Urothelium cell line (cell line): ENCODE data around the gene RBP5.
A peak's percentile ranks its signal among the peaks of the same experiment; 100 is the strongest.

ENCODE experiments used
- DNase-seq: peaks from one replicate; pipeline ENCODE4 v3.0.0; 2011; ENCODE audit warnings: low spot score, mixed read lengths
- FAIRE-seq: peaks from 2 replicates; lab custom pipeline; 2011; peaks lifted over from hg19 to GRCh38; lab: Jason Lieb, UNC

The RBP5 gene

DNA sequence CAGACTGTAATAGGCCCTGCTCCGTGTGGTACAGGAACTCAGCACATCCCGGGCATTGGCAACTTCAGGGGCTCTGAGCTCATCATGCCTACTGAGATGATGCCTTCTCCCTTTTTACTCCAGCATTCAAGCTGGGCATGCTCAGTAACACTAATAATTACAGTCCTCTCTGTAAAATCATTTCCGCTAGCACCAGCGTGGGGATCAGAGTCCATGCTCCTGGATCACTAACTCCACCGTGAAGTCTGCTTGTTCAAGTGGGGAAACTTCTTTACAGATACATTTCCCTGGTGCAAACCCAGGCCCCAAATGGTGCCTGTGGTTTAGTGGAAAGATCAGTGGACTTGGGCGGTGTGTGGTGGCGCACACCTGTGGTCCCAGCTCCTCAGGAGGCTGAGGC lies 18.2 kb upstream of the RBP5 start:
- no peak for FAIRE-seq
- DNase-seq, result no peak

DNA sequence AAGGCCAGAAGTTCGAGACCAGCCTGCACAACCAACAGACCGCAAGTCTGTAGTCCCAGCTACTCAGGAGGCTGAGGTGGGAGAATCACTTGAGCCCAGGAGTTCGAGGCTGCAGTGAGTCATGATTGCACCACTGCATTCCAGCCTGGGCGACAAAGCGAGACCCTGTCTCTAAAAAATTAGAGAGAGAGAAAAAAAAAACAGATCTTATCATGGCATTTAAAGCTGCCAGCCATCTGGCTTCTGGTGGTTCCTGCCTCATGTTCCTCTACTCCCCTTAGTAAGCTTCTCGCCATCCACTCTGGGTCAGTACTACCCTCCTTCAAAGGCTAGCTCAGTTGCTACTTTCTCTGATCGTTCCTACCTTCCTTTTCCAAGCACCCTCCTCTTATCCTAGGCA lies 17.5 kb upstream of the RBP5 start:
- peak; percentile 42 for FAIRE-seq
- no peak for DNase-seq

DNA sequence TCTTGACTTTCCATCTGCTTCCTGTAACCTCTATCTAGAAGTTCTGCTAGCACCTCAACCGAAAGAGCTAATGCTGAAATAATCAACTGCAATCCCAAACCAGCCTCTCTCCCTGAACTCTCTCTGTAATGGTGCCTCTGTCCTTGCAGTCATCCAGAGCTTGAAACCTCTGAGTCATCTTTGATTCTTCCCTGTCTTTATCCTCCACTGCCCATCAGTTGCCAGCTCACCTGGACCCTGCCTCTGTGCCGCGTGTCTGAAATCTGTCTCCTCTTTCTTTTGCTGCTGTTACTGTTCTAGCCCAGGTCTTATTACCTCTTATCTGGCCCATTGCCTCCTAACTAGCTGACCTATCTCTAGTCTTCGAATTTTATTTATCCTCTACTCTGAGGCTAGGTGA lies 17.0 kb upstream of the RBP5 start:
- DNase-seq (no peak), FAIRE-seq (no peak)

DNA sequence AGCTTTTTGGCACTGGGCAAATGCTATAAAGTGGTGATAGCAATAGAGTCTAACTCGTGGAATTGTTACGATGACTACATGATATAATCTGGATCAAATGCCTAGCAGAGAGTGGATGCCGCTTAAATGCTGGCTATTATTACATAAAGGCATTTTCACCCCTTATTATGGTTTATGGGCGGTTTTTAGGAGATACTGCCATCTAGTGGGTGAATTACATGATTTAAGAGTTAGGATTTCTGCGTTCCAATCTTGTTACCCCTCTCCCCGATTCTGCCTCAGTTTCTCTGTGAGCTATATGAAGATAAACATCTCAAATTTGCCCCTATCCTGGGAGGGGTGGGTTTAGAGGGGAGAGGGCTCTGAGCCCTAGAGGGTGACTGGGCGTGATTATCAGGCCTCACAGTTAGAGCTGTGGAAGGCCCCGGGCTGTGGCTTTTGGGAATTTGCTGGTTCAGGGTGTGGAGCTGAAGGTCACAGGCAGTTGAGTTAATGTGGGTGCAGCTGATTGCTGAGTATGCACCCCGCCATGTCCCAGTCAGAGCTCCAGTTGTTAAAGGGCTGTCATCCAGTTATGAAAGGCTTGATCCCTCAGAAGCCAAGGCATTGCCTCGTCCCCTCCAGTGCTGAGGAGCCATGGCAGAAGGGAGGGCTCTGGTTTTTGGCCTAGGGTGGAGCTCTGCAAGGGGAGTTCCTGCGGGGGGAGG lies 15.9 kb upstream of the RBP5 start:
- peak; percentile 43 for DNase-seq
- no peak for FAIRE-seq

DNA sequence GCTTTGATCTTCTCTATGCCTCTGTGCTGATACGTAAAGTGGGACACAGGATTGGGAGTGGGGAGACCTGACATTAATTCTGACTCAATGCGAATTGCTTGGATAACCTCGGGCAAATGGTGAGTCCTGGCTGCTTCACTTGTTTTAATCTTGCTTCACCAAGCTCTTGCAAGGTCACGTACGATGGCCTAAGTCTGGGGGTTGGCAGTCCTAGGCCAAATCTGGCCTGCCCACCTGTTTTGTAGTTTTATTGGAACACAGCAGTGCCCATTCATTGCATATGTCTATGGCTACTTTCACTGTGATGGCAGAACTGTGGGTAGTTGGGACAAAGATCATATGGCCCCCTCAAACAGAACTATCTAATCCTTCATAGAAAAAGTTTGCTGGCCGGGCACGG lies 14.9 kb upstream of the RBP5 start:
- no peak for FAIRE-seq
- no peak for DNase-seq

DNA sequence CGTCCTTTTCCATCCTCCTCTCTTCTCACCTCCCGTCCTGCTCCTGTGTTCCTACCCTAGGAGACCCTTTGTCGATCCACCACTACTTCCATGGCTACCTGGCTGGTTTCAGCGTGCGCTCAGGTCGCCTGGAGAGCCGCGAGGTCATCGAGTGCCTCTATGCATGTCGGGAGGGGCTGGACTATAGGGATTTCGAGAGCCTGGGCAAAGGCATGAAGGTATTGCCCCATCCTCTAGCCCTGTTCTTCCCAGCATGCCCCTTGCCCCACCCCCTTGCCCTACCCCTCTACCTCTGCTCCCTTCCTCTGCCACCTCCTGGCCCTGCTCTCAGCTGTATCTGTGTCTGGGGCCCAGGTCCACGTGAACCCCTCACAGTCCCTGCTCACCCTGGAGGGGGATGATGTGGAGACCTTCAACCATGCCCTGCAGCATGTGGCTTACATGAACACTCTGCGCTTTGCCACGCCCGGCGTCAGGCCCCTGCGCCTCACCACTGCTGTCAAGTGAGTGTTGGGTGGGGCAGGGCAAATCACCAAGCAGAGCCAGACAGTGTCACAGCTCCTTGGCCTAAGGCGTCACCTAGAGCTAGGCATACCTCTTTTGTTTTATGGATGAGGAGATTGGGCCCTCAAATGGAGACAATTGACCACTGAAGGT lies 14.2 kb upstream of the RBP5 start:
- no peak for FAIRE-seq

DNA sequence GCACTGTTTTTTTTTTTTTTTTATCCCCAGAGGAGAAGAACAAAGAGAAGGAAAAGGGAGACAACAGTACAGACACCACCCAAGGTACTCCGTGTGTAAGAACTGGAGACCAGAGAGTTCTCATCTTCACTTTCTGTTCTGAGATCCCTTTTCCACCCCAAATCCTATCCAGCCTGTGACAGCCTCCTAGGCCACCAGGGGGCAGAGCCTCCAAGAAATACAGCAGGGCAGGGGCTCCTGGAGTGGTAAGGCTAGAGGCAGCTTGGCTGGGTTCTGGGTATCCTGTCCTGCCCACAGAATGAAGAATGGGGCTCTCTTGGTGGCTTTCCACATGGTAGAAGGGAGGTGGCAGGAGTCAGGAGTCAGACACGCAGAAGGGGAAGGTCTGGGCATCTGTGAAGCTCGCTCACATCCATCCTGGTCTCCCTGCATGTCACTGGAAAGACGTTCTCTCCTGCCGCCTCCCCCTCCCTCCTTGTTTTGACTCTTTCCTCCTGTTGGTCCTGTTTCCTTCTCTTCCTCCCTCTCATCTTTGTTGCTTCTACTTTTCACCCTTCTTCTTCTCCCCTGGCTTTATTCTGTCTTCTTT lies 13.5 kb upstream of the RBP5 start:
- DNase-seq (peak; percentile 69), FAIRE-seq (peak; percentile 9)

More for the DNA sequence above, 14.2 kb upstream of the RBP5 start:
- no peak for DNase-seq

DNA sequence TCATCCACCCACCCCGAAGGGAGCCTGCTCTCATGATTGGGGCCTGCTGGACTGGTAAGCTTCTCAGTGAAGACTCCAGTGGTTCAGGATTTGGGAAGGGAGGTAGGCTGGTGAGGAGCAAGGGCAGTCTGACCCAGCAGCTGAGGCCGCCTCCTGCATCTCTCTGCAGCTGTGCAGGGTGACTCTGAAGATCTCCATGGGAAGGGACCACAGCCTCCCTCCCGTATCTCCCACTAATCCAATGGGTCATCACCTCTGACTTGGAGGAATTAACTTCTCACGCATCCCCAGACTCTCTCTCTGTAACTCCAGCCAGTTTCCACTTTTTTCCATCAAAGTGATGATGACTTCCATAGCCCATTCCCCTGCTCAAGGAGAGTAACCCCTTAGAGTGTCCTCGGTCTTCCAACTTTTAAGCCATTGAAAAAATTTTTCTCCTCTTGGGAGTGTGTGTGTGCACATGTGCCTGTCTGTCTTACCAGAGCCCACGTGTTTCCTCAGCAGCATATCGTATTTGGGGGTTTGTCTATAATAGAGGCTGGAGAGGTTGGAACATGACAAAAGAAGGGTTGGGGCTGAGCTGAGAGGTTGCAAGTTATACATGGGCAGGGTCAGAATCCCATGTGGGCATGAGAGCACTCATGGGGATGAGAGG lies 12.8 kb upstream of the RBP5 start:
- FAIRE-seq (no peak), DNase-seq (no peak)

DNA sequence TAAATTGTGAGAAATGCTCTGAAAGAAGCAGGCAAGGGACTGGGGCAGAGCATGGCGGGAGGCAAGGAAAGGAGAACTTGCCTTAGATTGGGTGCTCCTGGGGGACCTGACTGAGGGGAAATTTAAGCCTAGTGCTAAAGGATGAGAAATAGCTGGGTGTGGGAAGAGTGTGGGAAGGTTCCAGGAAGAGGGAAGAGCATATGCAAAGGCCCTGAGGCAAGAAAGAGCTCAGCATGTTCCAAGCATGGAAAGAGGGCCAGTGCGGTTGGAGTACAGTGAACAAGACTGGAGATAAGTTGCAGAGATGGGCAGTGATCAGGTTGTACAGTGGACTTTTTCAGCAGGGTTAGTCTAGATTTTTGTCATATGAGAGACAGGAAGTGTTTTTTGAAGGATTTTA lies 10.5 kb upstream of the RBP5 start:
- FAIRE-seq, result no peak
- no peak for DNase-seq

DNA sequence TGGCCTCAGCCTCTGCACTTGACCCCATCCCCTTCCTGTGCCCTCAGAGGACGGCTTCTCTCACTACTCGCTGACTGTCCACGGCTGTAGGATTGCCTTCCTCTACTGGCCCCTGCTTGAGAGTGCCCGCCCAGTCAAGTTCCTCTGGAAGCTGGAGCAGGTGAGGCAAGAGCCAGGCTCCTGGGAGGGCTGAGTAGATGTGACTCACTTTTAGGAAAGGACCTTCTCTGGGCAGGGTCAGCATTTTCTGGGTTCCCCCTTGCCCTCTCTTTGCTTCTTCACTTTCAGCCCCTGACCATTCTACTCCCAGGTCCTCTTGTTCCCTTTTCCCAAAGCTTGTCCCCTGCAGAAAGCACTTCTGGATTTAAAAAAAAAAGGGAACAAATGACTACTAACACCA lies 9.2 kb upstream of the RBP5 start:
- peak; percentile 61 for FAIRE-seq
- no peak for DNase-seq

DNA sequence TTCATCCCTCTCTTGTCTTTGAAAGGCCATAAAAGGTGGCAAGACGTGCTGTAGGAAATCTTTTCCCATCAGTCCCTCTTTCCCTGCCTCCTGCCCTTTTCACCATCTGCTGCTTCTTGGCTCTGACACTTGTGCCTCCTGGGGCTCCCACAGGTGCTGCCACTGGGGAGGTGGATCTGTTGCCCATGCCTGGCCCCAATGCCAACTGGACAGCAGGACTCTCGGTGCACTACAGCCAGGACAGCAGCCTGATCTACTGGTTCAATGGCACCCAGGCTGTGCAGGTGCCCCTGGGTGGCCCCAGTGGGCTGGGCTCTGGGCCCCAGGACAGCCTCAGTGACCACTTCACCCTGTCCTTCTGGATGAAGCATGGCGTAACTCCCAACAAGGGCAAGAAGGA lies 8.0 kb upstream of the RBP5 start:
- peak; percentile 13 for FAIRE-seq
- no peak for DNase-seq

DNA sequence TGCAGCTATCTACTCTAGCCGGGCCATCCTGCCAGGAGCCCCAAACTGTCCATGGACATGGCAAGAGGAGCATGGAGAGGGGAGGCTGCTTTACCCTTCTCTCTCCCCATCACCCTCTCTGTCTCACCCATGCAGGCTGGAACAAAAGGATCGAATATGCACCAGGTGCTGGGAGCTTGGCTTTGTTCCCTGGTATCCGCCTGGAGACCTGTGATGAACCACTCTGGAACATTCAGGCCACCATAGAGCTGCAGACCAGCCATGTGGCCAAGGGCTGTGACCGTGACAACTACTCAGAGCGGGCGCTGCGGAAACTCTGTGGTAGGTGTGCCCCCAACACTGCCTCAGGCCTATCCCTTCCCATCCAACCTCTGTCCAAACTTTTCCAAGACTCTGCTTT lies 7.4 kb upstream of the RBP5 start:
- DNase-seq (no peak), FAIRE-seq (no peak)

DNA sequence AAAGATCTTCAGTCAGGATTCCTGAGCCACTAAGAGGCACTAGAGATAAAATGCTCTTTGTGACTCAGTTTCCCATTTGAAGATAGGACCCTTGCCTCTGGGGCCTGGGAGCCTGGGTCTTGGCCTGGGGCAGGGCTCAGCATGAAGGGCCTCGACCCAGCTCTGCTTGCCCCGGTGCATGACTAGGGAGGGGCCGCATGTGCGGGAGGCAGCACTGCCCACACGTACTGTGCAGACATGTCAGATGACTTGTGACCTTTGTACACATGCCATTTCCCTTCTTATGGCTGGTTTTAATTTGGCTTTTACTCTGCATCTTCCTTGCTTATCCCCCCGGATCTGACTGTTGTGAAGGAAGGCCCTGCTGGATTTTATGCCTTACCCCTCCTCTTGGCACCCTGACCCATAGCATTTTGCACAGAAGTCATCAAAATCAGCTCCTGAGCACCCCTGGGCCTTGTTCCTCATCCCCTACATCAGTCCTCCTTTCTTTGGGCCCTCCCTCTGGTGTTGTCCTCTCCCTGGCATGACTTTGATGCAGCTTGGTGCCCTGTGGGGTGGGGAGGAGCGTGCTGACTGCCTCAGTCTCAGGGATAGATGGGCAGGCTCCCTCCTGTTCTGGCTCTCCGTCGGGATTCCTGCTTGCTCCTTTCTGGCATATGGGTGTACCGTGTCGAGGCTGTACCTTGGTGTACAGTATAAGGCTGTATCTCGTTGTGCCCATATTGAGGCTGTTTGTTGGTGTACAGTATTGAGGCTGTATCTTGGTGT lies 5.9 kb upstream of the RBP5 start:
- DNase-seq, result no peak
- peak; percentile 9 for FAIRE-seq

DNA sequence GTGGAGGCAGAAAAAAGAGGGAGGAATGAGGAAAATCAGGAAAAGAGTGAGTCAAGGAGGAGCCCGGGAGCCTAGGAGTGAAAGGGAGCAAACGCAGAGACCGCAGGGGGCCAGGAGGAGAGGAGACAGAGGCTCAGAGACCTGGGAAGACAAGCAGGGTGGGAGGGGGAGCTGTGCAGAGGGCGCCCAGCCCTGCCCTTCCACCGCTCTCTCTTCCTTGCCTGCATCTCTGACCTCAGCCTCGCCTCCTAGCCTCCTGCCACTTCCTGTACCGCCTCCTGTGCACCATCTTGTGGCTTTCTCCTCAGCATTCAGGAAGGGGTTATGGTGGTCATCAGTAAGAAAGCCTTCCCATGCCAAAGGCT lies 2.8 kb upstream of the RBP5 start:
- DNase-seq (peak; percentile 31), FAIRE-seq (no peak)

DNA sequence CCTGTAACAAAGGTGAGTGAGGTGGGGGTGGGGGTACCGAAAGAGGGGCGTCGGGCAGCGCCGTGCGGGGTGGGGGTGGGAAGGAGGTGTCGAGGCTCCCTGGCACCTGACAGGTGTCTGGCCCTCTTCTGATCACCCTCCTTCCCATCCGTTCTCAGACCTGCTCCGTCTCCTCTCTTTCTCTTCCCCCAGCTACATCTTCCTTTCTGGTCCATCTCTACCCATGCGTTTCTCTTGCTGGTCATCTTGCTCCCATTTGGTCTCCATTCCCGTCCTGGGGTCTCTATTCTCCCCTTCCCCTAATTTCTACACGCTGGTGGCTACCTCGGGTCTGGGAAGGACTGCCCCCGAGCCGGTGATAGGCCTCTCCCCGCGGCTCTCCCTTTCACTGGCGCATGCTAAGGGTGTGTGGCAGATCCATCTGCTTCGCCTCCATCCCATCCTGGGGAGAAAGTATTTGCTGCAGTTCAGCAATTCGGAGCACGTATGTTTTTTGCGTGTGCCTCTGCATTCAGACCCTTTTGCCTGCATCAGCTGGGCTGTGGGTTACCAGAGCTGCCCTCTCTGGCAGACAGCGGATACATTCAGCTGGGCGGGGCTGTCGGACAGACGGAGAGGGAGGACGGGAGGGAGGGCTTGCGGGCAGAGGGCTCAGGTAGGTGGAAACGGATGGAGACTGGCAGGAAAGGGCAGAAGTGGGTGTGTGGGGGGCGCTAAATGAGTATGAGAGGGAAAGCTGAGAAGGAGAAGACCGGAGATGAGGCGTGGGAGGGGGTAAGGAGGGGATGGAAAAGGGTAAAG lies 2.2 kb upstream of the RBP5 start:
- peak; percentile 88 for FAIRE-seq
- peak; percentile 89 for DNase-seq

DNA sequence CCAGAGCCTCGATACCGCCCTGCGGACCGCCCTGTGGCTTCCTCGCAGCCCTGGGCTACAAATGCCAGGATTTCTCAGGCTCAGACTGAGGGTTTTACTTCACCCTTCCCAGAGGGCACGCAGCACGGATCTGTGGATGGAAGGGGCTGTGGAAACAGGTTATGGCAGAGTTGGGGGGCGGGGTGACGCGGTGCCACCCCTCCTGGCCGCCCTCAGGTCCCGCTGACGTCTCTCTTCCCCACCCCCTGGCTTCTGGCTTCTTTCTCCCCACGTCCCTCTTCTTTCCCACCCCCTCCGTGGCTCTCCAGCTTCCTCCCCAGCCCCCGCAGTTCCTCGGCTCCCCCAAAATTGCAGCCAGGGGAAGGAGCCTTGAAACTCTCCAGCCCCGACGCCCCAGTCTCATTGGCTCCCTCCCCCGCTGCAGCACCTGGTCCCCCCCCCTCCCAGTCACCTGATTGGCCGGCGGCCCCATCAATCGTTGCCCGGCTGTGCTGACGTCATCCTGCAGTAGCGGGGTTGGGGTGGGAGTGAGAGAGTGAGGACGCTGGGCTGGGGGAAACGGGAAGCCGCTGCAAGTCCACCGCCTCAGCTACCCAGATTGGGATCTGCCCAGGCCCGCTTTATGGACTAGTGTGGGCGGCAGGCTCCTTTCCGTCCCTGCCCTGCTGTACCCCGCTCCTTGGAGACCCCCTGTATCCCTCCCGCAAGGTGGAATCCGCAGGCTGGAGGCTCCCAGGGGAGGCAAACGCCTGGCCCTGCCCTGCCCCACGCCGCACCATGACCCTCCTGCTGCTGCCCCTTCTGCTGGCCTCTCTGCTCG lies 1.4 kb upstream of the RBP5 start, which contains the start of gene CLSTN3:
TSS of gene CLSTN3 (plus strand) at position 500 of the 820 bp plus-strand sequence. CDS start at position 778, 278 bp downstream.
- DNase-seq (peak; percentile 100), FAIRE-seq (peak; percentile 92)

DNA sequence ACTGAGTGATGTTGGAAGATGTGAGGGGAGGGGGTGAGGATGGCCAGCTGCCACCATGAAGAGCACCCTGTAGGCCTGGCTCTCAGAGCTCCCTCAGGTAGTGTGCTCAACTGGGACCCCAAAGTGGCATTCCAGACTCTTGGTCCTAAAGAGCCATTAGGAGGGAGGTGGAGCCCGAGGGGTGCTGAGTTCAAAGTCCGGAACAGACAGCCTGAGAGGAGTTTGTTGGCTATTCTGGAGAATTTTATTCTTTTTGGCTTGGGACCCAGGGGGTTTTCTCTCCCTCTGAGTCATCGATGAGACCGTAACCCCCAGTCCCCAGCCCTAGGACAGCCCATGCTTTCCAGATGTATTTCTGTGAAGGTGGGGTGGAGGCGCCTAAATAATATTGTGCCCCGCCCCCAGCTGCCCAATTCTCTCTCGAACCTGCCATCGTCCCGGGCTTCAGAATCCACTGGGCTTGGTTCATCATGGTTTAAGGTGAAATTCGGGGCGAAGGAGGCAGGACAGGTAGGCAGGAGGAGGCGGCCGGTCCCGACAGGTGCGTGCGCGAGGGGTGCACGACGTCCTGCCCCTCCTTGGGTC lies 690 bp upstream of the RBP5 start:
- DNase-seq (no peak), FAIRE-seq (no peak)

DNA sequence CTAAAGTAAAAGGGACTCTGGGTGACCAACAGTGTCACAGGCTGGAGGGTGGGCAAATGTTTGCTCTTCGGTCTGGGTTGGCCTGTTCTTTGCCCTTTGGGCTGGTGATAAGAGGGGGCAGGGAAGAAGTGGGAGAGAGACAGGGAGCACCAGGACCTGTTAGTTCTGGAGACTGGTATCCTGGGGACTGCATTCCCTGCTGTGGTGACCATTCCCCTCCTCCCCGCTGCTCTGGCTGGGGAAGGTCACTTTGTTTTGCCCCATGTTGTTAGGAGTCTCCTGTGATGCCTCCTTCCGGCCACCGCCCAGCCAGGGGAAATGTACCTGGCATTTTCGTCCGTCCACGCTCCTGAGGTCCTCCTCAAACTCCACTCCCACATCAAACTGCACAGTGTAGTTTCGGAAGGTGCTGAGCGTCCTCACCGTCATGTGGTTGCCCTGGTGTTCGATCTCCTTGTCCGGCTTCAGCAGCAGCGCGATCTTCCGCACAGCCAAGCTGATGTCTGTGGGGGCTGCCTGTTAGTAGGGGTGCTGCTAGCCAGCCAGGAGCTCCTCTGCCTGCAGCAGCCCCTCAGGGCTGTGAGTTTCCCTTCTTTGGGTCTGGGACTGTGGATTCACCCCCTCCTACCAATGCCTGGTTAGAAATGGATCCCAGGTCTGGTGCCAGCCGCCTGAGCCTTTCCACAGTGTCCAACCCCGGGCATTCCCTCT lies 618 bp downstream of the RBP5 start:
- FAIRE-seq, result peak; percentile 40

More for the DNA sequence above, 618 bp downstream of the RBP5 start:
- DNase-seq, result no peak
